ENCODE data around the gene FRS2. TPM values are rescaled to one million over a fixed set of nuclear protein-coding genes. Genes with fewer than 3 reads are reported as not detected.

FRS2 gene
- total RNA-seq, 1 experiment from 2014 or later: 33.7 TPM

DNA sequence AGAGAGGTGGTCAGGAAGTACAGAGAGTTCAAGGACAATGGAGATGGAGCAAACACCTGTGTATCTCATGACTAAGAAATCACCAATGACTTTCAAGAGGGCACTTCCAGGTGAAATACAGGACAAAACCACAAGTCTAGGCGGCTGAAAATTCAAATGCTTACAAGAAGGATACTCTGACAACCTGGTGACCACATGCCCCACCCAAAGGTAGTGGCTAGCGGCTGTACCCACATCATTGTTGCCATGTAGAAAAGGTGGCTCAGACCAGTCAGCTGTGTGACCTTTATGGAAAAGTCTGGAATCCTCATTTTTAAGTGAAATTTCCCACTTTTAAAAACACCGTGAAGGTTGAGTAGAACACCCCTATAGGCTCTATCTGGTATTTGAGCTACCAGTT lies 48.6 kb upstream of the FRS2 start:
- H3K27me3 ChIP-seq (ENCODE audit: insufficient read depth, low read length): no peaks in the 10 kb centered on the region
- no peak overlapping the region for H3K4me3 Mint-ChIP-seq
- DNase-seq: no peak

More for the DNA sequence above, 48.6 kb upstream of the FRS2 start:
- Histone ChIP-seq H3K79me2 (ENCODE audit: insufficient read depth, low read length) (no peaks in the 10 kb centered on the region), H3K23me2 (ENCODE audit: insufficient read length, low read depth, low read length, poor library complexity, severe bottlenecking) (no peaks in the 10 kb centered on the region), H3K23ac (ENCODE audit: insufficient read length, low read depth, low read length) (no peak overlapping the region), H2BK12ac (ENCODE audit: insufficient read length, low read depth, low read length) (no peak overlapping the region), H3K56ac (ENCODE audit: insufficient read length, low read depth, low read length) (no peak overlapping the region), H2BK5ac (ENCODE audit: insufficient read length, low read length) (no peak overlapping the region), H2BK15ac (ENCODE audit: low read depth, low read length) (no peak overlapping the region), H4K20me1 (ENCODE audit: control insufficient read depth, insufficient read depth, insufficient read length) (no peaks in the 10 kb centered on the region), H3K27ac (ENCODE audit: insufficient read length, low read depth, low read length) (no peak overlapping the region), H3K18ac (ENCODE audit: insufficient read length, low read depth, low read length) (no peak overlapping the region), H3K14ac (ENCODE audit: insufficient read depth, low read length) (no peak overlapping the region), H4K8ac (replicated peaks; ENCODE audit: insufficient read length, low read depth, low read length) (no peak overlapping the region), H3T11ph (ENCODE audit: low read length) (no peak overlapping the region), H2AFZ (ENCODE audit: low read length) (no peak overlapping the region), H3K4ac (ENCODE audit: low read depth, low read length) (no peak overlapping the region), H2BK20ac (ENCODE audit: low read depth, low read length, poor library complexity, severe bottlenecking) (no peak overlapping the region), H3K9ac (ENCODE audit: extremely low read depth, insufficient read length, low read length) (no peak overlapping the region), H3K9me3 (ENCODE audit: control insufficient read depth, low read depth, low read length) (no peaks in the 10 kb centered on the region), H4K5ac (ENCODE audit: insufficient read length, low read depth, low read length) (no peak overlapping the region), H3K4me2 (ENCODE audit: insufficient read depth, insufficient read length, low read length) (no peak overlapping the region), H4K91ac (ENCODE audit: insufficient read length, low read depth, low read length) (no peak overlapping the region), H3K79me1 (ENCODE audit: insufficient read depth, low read depth, low read length, poor library complexity, severe bottlenecking) (no peaks in the 10 kb centered on the region), H2BK120ac (ENCODE audit: low read depth, low read length, poor library complexity, severe bottlenecking) (no peak overlapping the region), H2AK5ac (ENCODE audit: insufficient read length, low read length) (no peak overlapping the region), H3K4me1 (ENCODE audit: insufficient read depth, low read length) (no peaks in the 10 kb centered on the region; the same call in 1 of the 2 replicates)
- H3K27ac Mint-ChIP-seq: no peak overlapping the region
- TF ChIP-seq CTCF (conservative IDR thresholded peaks at IDR 0.05): no peak
- no peaks in the 10 kb centered on the region for H3K9me3 Mint-ChIP-seq
- no peaks in the 10 kb centered on the region for H3K36me3 Mint-ChIP-seq (ENCODE audit: insufficient read depth in 1 of 3, low read depth in 3 of 3)
- peaks cover under 1 to 3% of the 10 kb centered on the region in 2 experiments for H3K4me1 Mint-ChIP-seq
- WGBS (ENCODE audit: extremely low coverage, insufficient read length, low lambda C conversion rate): no CpG with 5 or more reads among the region's 3 CpGs
- H3K27me3 Mint-ChIP-seq (ENCODE audit: low read depth): no peaks in the 10 kb centered on the region
